ENCODE measurements around the gene SPINK5.

Gene SPINK5

GRCh38 chr5:148145916-148146315 lies 82.1 kb downstream of the SPINK5 start (continued):
- TF ChIP-seq, protein P1, sequence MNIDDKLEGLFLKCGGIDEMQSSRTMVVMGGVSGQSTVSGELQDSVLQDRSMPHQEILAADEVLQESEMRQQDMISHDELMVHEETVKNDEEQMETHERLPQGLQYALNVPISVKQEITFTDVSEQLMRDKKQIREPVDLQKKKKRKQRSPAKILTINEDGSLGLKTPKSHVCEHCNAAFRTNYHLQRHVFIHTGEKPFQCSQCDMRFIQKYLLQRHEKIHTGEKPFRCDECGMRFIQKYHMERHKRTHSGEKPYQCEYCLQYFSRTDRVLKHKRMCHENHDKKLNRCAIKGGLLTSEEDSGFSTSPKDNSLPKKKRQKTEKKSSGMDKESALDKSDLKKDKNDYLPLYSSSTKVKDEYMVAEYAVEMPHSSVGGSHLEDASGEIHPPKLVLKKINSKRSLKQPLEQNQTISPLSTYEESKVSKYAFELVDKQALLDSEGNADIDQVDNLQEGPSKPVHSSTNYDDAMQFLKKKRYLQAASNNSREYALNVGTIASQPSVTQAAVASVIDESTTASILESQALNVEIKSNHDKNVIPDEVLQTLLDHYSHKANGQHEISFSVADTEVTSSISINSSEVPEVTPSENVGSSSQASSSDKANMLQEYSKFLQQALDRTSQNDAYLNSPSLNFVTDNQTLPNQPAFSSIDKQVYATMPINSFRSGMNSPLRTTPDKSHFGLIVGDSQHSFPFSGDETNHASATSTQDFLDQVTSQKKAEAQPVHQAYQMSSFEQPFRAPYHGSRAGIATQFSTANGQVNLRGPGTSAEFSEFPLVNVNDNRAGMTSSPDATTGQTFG (tag by site-specific recombination; IDR thresholded peaks at IDR 0.05; ENCODE audit: borderline replicate concordance), result no peak
- TF ChIP-seq ZNF76 (tag by site-specific recombination; IDR thresholded peaks at IDR 0.05; ENCODE audit: borderline replicate concordance, low read depth) (no peak), PRDM2 (tag by site-specific recombination; IDR thresholded peaks at IDR 0.05; ENCODE audit: borderline replicate concordance) (no peak), ZNF776 (tag by site-specific recombination; IDR thresholded peaks at IDR 0.05; ENCODE audit: borderline replicate concordance) (no peak), ZNF548 (tag by site-specific recombination; IDR thresholded peaks at IDR 0.05) (no peak), ZNF530 (tag by site-specific recombination; IDR thresholded peaks at IDR 0.05; ENCODE audit: low read depth) (no peak)
- TF ChIP-seq, protein P2, sequence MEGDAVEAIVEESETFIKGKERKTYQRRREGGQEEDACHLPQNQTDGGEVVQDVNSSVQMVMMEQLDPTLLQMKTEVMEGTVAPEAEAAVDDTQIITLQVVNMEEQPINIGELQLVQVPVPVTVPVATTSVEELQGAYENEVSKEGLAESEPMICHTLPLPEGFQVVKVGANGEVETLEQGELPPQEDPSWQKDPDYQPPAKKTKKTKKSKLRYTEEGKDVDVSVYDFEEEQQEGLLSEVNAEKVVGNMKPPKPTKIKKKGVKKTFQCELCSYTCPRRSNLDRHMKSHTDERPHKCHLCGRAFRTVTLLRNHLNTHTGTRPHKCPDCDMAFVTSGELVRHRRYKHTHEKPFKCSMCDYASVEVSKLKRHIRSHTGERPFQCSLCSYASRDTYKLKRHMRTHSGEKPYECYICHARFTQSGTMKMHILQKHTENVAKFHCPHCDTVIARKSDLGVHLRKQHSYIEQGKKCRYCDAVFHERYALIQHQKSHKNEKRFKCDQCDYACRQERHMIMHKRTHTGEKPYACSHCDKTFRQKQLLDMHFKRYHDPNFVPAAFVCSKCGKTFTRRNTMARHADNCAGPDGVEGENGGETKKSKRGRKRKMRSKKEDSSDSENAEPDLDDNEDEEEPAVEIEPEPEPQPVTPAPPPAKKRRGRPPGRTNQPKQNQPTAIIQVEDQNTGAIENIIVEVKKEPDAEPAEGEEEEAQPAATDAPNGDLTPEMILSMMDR (tag by site-specific recombination; IDR thresholded peaks at IDR 0.05), result no peak
- TF ChIP-seq, protein P3, sequence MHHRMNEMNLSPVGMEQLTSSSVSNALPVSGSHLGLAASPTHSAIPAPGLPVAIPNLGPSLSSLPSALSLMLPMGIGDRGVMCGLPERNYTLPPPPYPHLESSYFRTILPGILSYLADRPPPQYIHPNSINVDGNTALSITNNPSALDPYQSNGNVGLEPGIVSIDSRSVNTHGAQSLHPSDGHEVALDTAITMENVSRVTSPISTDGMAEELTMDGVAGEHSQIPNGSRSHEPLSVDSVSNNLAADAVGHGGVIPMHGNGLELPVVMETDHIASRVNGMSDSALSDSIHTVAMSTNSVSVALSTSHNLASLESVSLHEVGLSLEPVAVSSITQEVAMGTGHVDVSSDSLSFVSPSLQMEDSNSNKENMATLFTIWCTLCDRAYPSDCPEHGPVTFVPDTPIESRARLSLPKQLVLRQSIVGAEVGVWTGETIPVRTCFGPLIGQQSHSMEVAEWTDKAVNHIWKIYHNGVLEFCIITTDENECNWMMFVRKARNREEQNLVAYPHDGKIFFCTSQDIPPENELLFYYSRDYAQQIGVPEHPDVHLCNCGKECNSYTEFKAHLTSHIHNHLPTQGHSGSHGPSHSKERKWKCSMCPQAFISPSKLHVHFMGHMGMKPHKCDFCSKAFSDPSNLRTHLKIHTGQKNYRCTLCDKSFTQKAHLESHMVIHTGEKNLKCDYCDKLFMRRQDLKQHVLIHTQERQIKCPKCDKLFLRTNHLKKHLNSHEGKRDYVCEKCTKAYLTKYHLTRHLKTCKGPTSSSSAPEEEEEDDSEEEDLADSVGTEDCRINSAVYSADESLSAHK (tag by site-specific recombination; IDR thresholded peaks at IDR 0.05), result no peak

GRCh38 chr5:148146487-148146886 lies 82.7 kb downstream of the SPINK5 start:
- CTCF ChIA-PET, result no interaction called here
- Histone ChIP-seq H3K4me3 (ENCODE audit: low read depth, low read length) (no peak overlapping the region), H3K4me1 (ENCODE audit: control insufficient read depth, insufficient read depth, low read length) (no peaks in the 10 kb centered on the region), H3K9me3 (ENCODE audit: control insufficient read depth, insufficient read depth, low read depth, low read length) (no peaks in the 10 kb centered on the region), H3K36me3 (ENCODE audit: control insufficient read depth in 2 of 2, insufficient read depth in 1 of 2, low read length in 2 of 2) (no peaks in the 10 kb centered on the region), H3K27ac (ENCODE audit: extremely low read depth, low read depth, low read length) (no peak overlapping the region)
- POLR2A ChIA-PET, result no interaction called here
- TF ChIP-seq ZFP37 (tag by site-specific recombination; IDR thresholded peaks at IDR 0.05) (no peak), ZNF266 (tag by site-specific recombination; IDR thresholded peaks at IDR 0.05; ENCODE audit: low read depth) (no peak), ZNF2 (tag by site-specific recombination; IDR thresholded peaks at IDR 0.05) (no peak), ZNF610 (tag by site-specific recombination; IDR thresholded peaks at IDR 0.05; ENCODE audit: borderline replicate concordance) (no peak), ZNF391 (tag by site-specific recombination; IDR thresholded peaks at IDR 0.05; ENCODE audit: borderline replicate concordance, low read depth) (no peak), HIC1 (tag by site-specific recombination; IDR thresholded peaks at IDR 0.05) (no peak), ZBTB7A (tag by site-specific recombination; IDR thresholded peaks at IDR 0.05; ENCODE audit: low read depth) (no peak), ZNF555 (tag by site-specific recombination; conservative IDR thresholded peaks at IDR 0.05) (no peak), ZNF157 (tag by site-specific recombination; IDR thresholded peaks at IDR 0.05) (no peak), ZNF19 (tag by site-specific recombination; IDR thresholded peaks at IDR 0.05; ENCODE audit: low read depth) (no peak), ZNF404 (tag by site-specific recombination; IDR thresholded peaks at IDR 0.05) (no peak), ZNF521 (tag by site-specific recombination; IDR thresholded peaks at IDR 0.05) (no peak), ZNF791 (tag by site-specific recombination; IDR thresholded peaks at IDR 0.05) (no peak), ZNF629 (tag by site-specific recombination; IDR thresholded peaks at IDR 0.05) (no peak), BCL11B (tag by site-specific recombination; IDR thresholded peaks at IDR 0.05; ENCODE audit: low read depth) (no peak)
